ENCODE measurements around the gene CREB3L2.

The CREB3L2 gene

GRCh38 chr7:137875746-137876145 is 126.1 kb downstream of the CREB3L2 start:
- Histone ChIP-seq H3K27ac (ENCODE audit: extremely low read depth, low read depth, low read length) (no peak overlapping the region), H3K36me3 (ENCODE audit: control insufficient read depth in 2 of 2, insufficient read depth in 1 of 2, low read length in 2 of 2) (peaks cover 0 to 38% of the 10 kb centered on the region in 2 experiments; a peak in 1 of 3 replicates), H3K9me3 (ENCODE audit: control insufficient read depth, insufficient read depth, low read depth, low read length) (no peaks in the 10 kb centered on the region), H3K4me1 (ENCODE audit: control insufficient read depth, insufficient read depth, low read length) (no peaks in the 10 kb centered on the region), H3K4me3 (ENCODE audit: low read depth, low read length) (no peak overlapping the region)
- ChIA-PET POLR2A (no interaction called here), CTCF (no interaction called here)
- no peak for TF ChIP-seq ZNF362 (tag by site-specific recombination; IDR thresholded peaks at IDR 0.05)
- no peak for TF ChIP-seq ZNF148 (tag by site-specific recombination; IDR thresholded peaks at IDR 0.05; ENCODE audit: borderline replicate concordance)
- TF ChIP-seq ZNF114 (tag by site-specific recombination; IDR thresholded peaks at IDR 0.05) = no peak
- no peak for TF ChIP-seq ZBTB20 (tag by site-specific recombination; IDR thresholded peaks at IDR 0.05)

- no peak for TF ChIP-seq OSR2 (tag by site-specific recombination; IDR thresholded peaks at IDR 0.05)
- peak; percentile 62 for TF ChIP-seq ZBTB17 (tag by site-specific recombination; IDR thresholded peaks at IDR 0.05)
- Histone ChIP-seq H3K9me3 (ENCODE audit: control insufficient read depth, insufficient read depth, low read depth, low read length) (no peaks in the 10 kb centered on the region), H3K4me3 (ENCODE audit: low read depth, low read length) (no peak overlapping the region), H3K36me3 (ENCODE audit: control insufficient read depth in 2 of 2, insufficient read depth in 1 of 2, low read length in 2 of 2) (peaks cover 0 to 23% of the 10 kb centered on the region in 2 experiments; a peak in 1 of 3 replicates), H3K27ac (ENCODE audit: extremely low read depth, low read depth, low read length) (no peak overlapping the region), H3K4me1 (ENCODE audit: control insufficient read depth, insufficient read depth, low read length) (no peaks in the 10 kb centered on the region)
- POLR2A ChIA-PET = no interaction called here
- CTCF ChIA-PET = interaction anchor here (1.0 kb wide), 1 partner anchor 134 kb away, joined by 6 read pairs; no protein-coding TSS in a partner anchor
These were observed 127.7 kb downstream of the CREB3L2 start for GRCh38 chr7:137873979-137874777.

- Histone ChIP-seq H3K36me3 (ENCODE audit: control insufficient read depth in 2 of 2, insufficient read depth in 1 of 2, low read length in 2 of 2) (peaks cover 0 to 18% of the 10 kb centered on the region in 2 experiments; a peak in 1 of 3 replicates), H3K4me1 (ENCODE audit: control insufficient read depth, insufficient read depth, low read length) (no peaks in the 10 kb centered on the region), H3K9me3 (ENCODE audit: control insufficient read depth, insufficient read depth, low read depth, low read length) (no peaks in the 10 kb centered on the region), H3K27ac (ENCODE audit: extremely low read depth, low read depth, low read length) (no peak overlapping the region), H3K4me3 (ENCODE audit: low read depth, low read length) (no peak overlapping the region)
- CTCF ChIA-PET = interaction anchor here (0.6 kb wide), 1 partner anchor 85 kb away, joined by 3 read pairs; no protein-coding TSS in a partner anchor
- POLR2A ChIA-PET = no interaction called here
- TF ChIP-seq ZNF16 (tag by site-specific recombination; IDR thresholded peaks at IDR 0.05; ENCODE audit: low read depth) (no peak), OSR2 (tag by site-specific recombination; IDR thresholded peaks at IDR 0.05) (no peak), ZBTB7A (tag by site-specific recombination; IDR thresholded peaks at IDR 0.05; ENCODE audit: low read depth) (no peak), ZBTB11 (tag by site-specific recombination; conservative IDR thresholded peaks at IDR 0.05; ENCODE audit: low read depth) (no peak), ZNF585B (tag by site-specific recombination; IDR thresholded peaks at IDR 0.05) (no peak), SP2 (tag by site-specific recombination; IDR thresholded peaks at IDR 0.05) (no peak), ZNF280C (tag by site-specific recombination; IDR thresholded peaks at IDR 0.05) (no peak), ZNF555 (tag by site-specific recombination; conservative IDR thresholded peaks at IDR 0.05) (no peak), KLF1 (tag by site-specific recombination; IDR thresholded peaks at IDR 0.05) (no peak), TCF7L2 (IDR thresholded peaks at IDR 0.05; ENCODE audit: borderline replicate concordance, low read depth, low read length) (no peak), ZNF324 (tag by site-specific recombination; IDR thresholded peaks at IDR 0.05) (no peak), PRDM1 (tag by site-specific recombination; IDR thresholded peaks at IDR 0.05) (no peak), ZNF747 (tag by site-specific recombination; IDR thresholded peaks at IDR 0.05) (no peak)
These were observed 128.4 kb downstream of the CREB3L2 start for GRCh38 chr7:137873524-137873923.
